Activated effector memory CD4-positive, alpha-beta T cell treated with Interleukin-2 at 50 U/mL for 16 hours (primary cell): Measurements from ENCODE around the gene DRAP1.

Experiments
- DNase-seq: peaks from one replicate; pipeline ENCODE4 v3.0.0-alpha.2; 2020

DRAP1 gene

GRCh38 chr11:65919141-65919572, at the start of gene DRAP1:
TSS of gene DRAP1 (plus strand) at chr11:65919426. CDS start at chr11:65919502, 76 bp downstream.
- peak; percentile 97 for DNase-seq

GRCh38 chr11:65869643-65870306, 49.5 kb upstream of the DRAP1 start:
- no peak for DNase-seq

GRCh38 chr11:65870307-65870658, 48.9 kb upstream of the DRAP1 start:
- DNase-seq, result no peak

- DNase-seq, result no peak
These were observed 48.2 kb upstream of the DRAP1 start for GRCh38 chr11:65870706-65871681.

- no peak for DNase-seq
These were observed 47.2 kb upstream of the DRAP1 start for GRCh38 chr11:65871811-65872548.

- DNase-seq, result no peak
These were observed 46.5 kb upstream of the DRAP1 start, which contains the start of gene EFEMP2 for GRCh38 chr11:65872586-65873317. TSS of gene EFEMP2 (minus strand) at chr11:65872800. CDS start at chr11:65872354, 446 bp downstream.

GRCh38 chr11:65873318-65874156, 45.7 kb upstream of the DRAP1 start:
- peak; percentile 97 for DNase-seq

GRCh38 chr11:65879617-65880016, 39.6 kb upstream of the DRAP1 start, which contains the start of gene CTSW:
TSS of gene CTSW (plus strand) at chr11:65879837. CDS start at chr11:65879855, 18 bp downstream.
- peak; percentile 38 for DNase-seq

GRCh38 chr11:65880027-65880426, 39.2 kb upstream of the DRAP1 start:
- no peak for DNase-seq

GRCh38 chr11:65880844-65881421, 38.3 kb upstream of the DRAP1 start:
- DNase-seq, result no peak

- no peak for DNase-seq
These were observed 36.8 kb upstream of the DRAP1 start for GRCh38 chr11:65882120-65883057.

GRCh38 chr11:65883058-65883761, 36.0 kb upstream of the DRAP1 start:
- DNase-seq, result no peak

- DNase-seq, result no peak
These were observed 35.2 kb upstream of the DRAP1 start for GRCh38 chr11:65883786-65884715.

GRCh38 chr11:65884716-65885092, 34.5 kb upstream of the DRAP1 start:
- peak; percentile 73 for DNase-seq

- no peak for DNase-seq
These were observed 34.0 kb upstream of the DRAP1 start for GRCh38 chr11:65885231-65885630.

GRCh38 chr11:65885808-65886536, 33.3 kb upstream of the DRAP1 start:
- DNase-seq, result no peak
